Stomach (tissue), 4 donors: ENCODE measurements around the gene STIM1.

Experiments used
- CTCF ChIP-seq, 7 experiments: fragments of 450-650 bp in 4 of 7; fragments of 200-600 bp in 3 of 7; sonication (generic) in 3 of 7; IDR thresholded peaks; one replicate each; pipeline ENCODE4 v1.5.1; 2016 to 2019; ENCODE audit warnings: antibody characterized with exemption in 7 of 7, control low read depth in 2 of 7, mild to moderate bottlenecking in 1 of 7
- EP300 ChIP-seq: sonication (generic); formaldehyde crosslinking; IDR thresholded peaks from one replicate; pipeline ENCODE4 v1.6.1; 2017; ENCODE audit warnings: antibody characterized with exemption
- POLR2A ChIP-seq, 4 donors: fragments of 450-650 bp; IDR thresholded peaks; one replicate each; pipeline ENCODE4 v1.6.1; 2016; ENCODE audit warnings: antibody characterized with exemption in 4 of 4, control low read depth in 2 of 4, mild to moderate bottlenecking in 1 of 4, moderate library complexity in 1 of 4

GRCh38 chr11:4105916-4106315 lies 250.5 kb downstream of the STIM1 start:
- no peak for TF ChIP-seq EP300
- no peak for TF ChIP-seq POLR2A (IDR thresholded peaks at IDR 0.05)
- TF ChIP-seq CTCF (IDR thresholded peaks at IDR 0.05) = no peak
